SK-N-SH treated with all-trans-retinoic acid at 6 μM for 48 hours (cell line): Measurements from ENCODE around the gene IRF2BPL.

ENCODE experiments used
- ATAC-seq: fragments of 200-7000 bp; cut with Tn5 transposase; 3 replicates; pipeline ENCODE4 v1.9.1; 2020; ENCODE audit warnings: mild to moderate bottlenecking, moderate library complexity
- ARNTL ChIP-seq: fragments of 450-650 bp; formaldehyde crosslinking; IDR thresholded peaks from 2 replicates; pipeline ENCODE4 v1.5.0; 2020; ENCODE audit warnings: low read depth, mild to moderate bottlenecking, moderate library complexity, borderline replicate concordance
- BACH2 ChIP-seq: fragments of 250-450 bp; sonication (Bioruptor Pico); IDR thresholded peaks from 2 replicates; pipeline ENCODE4 v1.9.0; 2021; ENCODE audit warnings: mild to moderate bottlenecking, borderline replicate concordance
- CREB5 ChIP-seq: fragments of 250-450 bp; sonication (Bioruptor Pico); IDR thresholded peaks from 2 replicates; pipeline ENCODE4 v1.5.1; 2020; ENCODE audit warnings: low read depth, mild to moderate bottlenecking, moderate library complexity
- CSRNP3 ChIP-seq: fragments of 250-450 bp; sonication (Bioruptor Pico); IDR thresholded peaks from 2 replicates; pipeline ENCODE4 v1.5.1; 2021; ENCODE audit warnings: mild to moderate bottlenecking, moderate library complexity
- ESRRG ChIP-seq: fragments of 250-450 bp; sonication (Bioruptor Pico); IDR thresholded peaks from 2 replicates; pipeline ENCODE4 v1.6.1; 2021; ENCODE audit warnings: mild to moderate bottlenecking
- OSR1 ChIP-seq: fragments of 250-450 bp; sonication (Bioruptor Pico); IDR thresholded peaks from 2 replicates; pipeline ENCODE4 v1.8.0; 2022; ENCODE audit warnings: moderate library complexity, mild to moderate bottlenecking, inconsistent platforms
- PATZ1 ChIP-seq: fragments of 250-450 bp; sonication (Bioruptor Pico); IDR thresholded peaks from 2 replicates; pipeline ENCODE4 v1.8.0; 2020; ENCODE audit warnings: mild to moderate bottlenecking, moderate library complexity, borderline replicate concordance
- RARB ChIP-seq: fragments of 250-450 bp; sonication (Bioruptor Pico); IDR thresholded peaks from 2 replicates; pipeline ENCODE4 v1.8.0; 2021; ENCODE audit warnings: mild to moderate bottlenecking, moderate library complexity
- SNAI2 ChIP-seq: fragments of 250-450 bp; sonication (Bioruptor Pico); IDR thresholded peaks from 2 replicates; pipeline ENCODE4 v1.5.0; 2020; ENCODE audit warnings: mild to moderate bottlenecking, moderate library complexity
- TCF4 ChIP-seq: fragments of 250-450 bp; sonication (Bioruptor Pico); IDR thresholded peaks from 2 replicates; pipeline ENCODE4 v1.8.0; 2021; ENCODE audit warnings: mild to moderate bottlenecking, moderate library complexity, borderline replicate concordance
- TOX ChIP-seq: fragments of 250-450 bp; sonication (Bioruptor Pico); IDR thresholded peaks from 2 replicates; pipeline ENCODE4 v1.8.0; 2021; ENCODE audit warnings: mild to moderate bottlenecking, moderate library complexity, borderline replicate concordance
- TSHZ2 ChIP-seq: fragments of 250-450 bp; sonication (Bioruptor Pico); IDR thresholded peaks from 2 replicates; pipeline ENCODE4 v1.5.0; 2020; ENCODE audit warnings: mild to moderate bottlenecking, moderate library complexity
- ZC3H10 ChIP-seq: fragments of 250-450 bp; sonication (Bioruptor Pico); IDR thresholded peaks from 2 replicates; pipeline ENCODE4 v1.5.1; 2021; ENCODE audit warnings: mild to moderate bottlenecking, moderate library complexity
- ZFP3 ChIP-seq: fragments of 250-450 bp; sonication (Bioruptor Pico); IDR thresholded peaks from 2 replicates; pipeline ENCODE4 v1.5.0; 2020; ENCODE audit warnings: mild to moderate bottlenecking, moderate library complexity
- ZFP30 ChIP-seq: fragments of 450-650 bp; formaldehyde crosslinking; IDR thresholded peaks from 2 replicates; pipeline ENCODE4 v1.5.0; 2022; ENCODE audit warnings: mild to moderate bottlenecking, moderate library complexity
- ZNF565 ChIP-seq: fragments of 450-650 bp; formaldehyde crosslinking; conservative IDR thresholded peaks from 2 replicates; pipeline ENCODE4 v1.5.0; 2020; ENCODE audit warnings: low read depth, mild to moderate bottlenecking, moderate library complexity
- ZNF70 ChIP-seq: fragments of 450-650 bp; formaldehyde crosslinking; IDR thresholded peaks from 2 replicates; pipeline ENCODE4 v1.5.0; 2020; ENCODE audit warnings: mild to moderate bottlenecking, moderate library complexity
- ZNF8 ChIP-seq: fragments of 450-650 bp; formaldehyde crosslinking; IDR thresholded peaks from 2 replicates; pipeline ENCODE4 v1.5.0; 2020; ENCODE audit warnings: mild to moderate bottlenecking, moderate library complexity

IRF2BPL gene

GRCh38 chr14:77009014-77009413 lies 19.5 kb downstream of the IRF2BPL start:
- TF ChIP-seq TCF4 (CRISPR knock-in tag), result no peak
- TF ChIP-seq TSHZ2, result no peak
- no peak for TF ChIP-seq CREB5 (CRISPR knock-in tag)
- TF ChIP-seq ZFP3 (CRISPR knock-in tag), result no peak
- TF ChIP-seq ZNF8 (CRISPR knock-in tag), result no peak
- no peak for TF ChIP-seq OSR1
- no peak for TF ChIP-seq RARB (CRISPR knock-in tag)
- no peak for TF ChIP-seq ARNTL (CRISPR knock-in tag)
- TF ChIP-seq ZNF70 (CRISPR knock-in tag), result no peak
- TF ChIP-seq ZFP30 (CRISPR knock-in tag), result no peak
- no peak for TF ChIP-seq SNAI2 (CRISPR knock-in tag)
- no peak for TF ChIP-seq ZNF565 (CRISPR knock-in tag)
- TF ChIP-seq ZC3H10 (CRISPR knock-in tag), result no peak
- no peak for TF ChIP-seq CSRNP3 (CRISPR knock-in tag)
- TF ChIP-seq BACH2, result no peak
- TF ChIP-seq ESRRG, result no peak
- TF ChIP-seq, all 23 proteins: peak for 0

GRCh38 chr14:77008541-77008940 lies 20.0 kb downstream of the IRF2BPL start:
- no peak for ATAC-seq
- TF ChIP-seq TOX (CRISPR knock-in tag) (no peak), OSR1 (no peak)

More at GRCh38 chr14:77009014-77009413, 19.5 kb downstream of the IRF2BPL start:
- no peak for ATAC-seq

GRCh38 chr14:77007975-77008421 lies 20.5 kb downstream of the IRF2BPL start:
- ATAC-seq, result peak; percentile 50; the same call in 1 of the 3 replicates
- TF ChIP-seq ZNF8 (CRISPR knock-in tag) (no peak), TOX (CRISPR knock-in tag) (no peak), ZC3H10 (CRISPR knock-in tag) (no peak), CSRNP3 (CRISPR knock-in tag) (no peak)

GRCh38 chr14:77007183-77007974 lies 21.1 kb downstream of the IRF2BPL start:
- TF ChIP-seq ZNF8 (CRISPR knock-in tag), result no peak
- TF ChIP-seq OSR1, result no peak
- no peak for TF ChIP-seq PATZ1 (CRISPR knock-in tag)
- TF ChIP-seq CSRNP3 (CRISPR knock-in tag), result no peak
- TF ChIP-seq ZNF565 (CRISPR knock-in tag), result no peak
- no peak for TF ChIP-seq ZFP3 (CRISPR knock-in tag)
- TF ChIP-seq TOX (CRISPR knock-in tag), result no peak
- ATAC-seq, result no peak
